Mesothelial cell of epicardium (in vitro differentiated cells): ENCODE results near the gene CBFA2T2. TPM values are rescaled to one million over a fixed set of nuclear protein-coding genes. Genes with fewer than 3 reads are reported as not detected.
"Not testable (repeated sequence)": the region's sequence is repeated elsewhere in the genome, so short reads cannot be mapped to it uniquely, and the experiment has no call there.

Experiments
- DNase-seq, 2 experiments: peaks; one replicate each; pipeline ENCODE4 v3.0.0; 2021; ENCODE audit warnings: low spot score in 2 of 2; ENCODE audit not compliant: unreplicated experiment in 2 of 2
- H3K27ac Mint-ChIP-seq: 2 replicates; pipeline ENCODE4 v1.8.0; 2021; ENCODE audit warnings: mixed read lengths
- H3K27me3 Mint-ChIP-seq: 2 replicates; pipeline ENCODE4 v1.8.0; 2021; ENCODE audit warnings: low read depth, mixed read lengths
- H3K36me3 Mint-ChIP-seq: 2 replicates; pipeline ENCODE4 v1.8.0; 2021; ENCODE audit warnings: mixed read lengths
- H3K4me1 Mint-ChIP-seq: 2 replicates; pipeline ENCODE4 v1.8.0; 2021; ENCODE audit warnings: mixed read lengths
- H3K4me3 Mint-ChIP-seq: 2 replicates; pipeline ENCODE4 v1.8.0; 2021; ENCODE audit warnings: mild to moderate bottlenecking, moderate library complexity, mixed read lengths
- H3K9me3 Mint-ChIP-seq: 2 replicates; pipeline ENCODE4 v1.8.0; 2021; ENCODE audit warnings: mixed read lengths
- total RNA-seq: library from RNA; stranded (reverse); gene quantifications from 3 replicates; pipeline ENCODE4 v1.2.1, GENCODE V29; 2021
- TF ChIP-seq, protein P1 (sequence below): fragments of 200-600 bp; sonication (generic); IDR thresholded peaks from one replicate; pipeline ENCODE4 v1.5.0; 2021; ENCODE audit warnings: antibody characterized with exemption; ENCODE audit not compliant: unreplicated experiment

The CBFA2T2 gene
- total RNA-seq, 1 donor from 2014 or later, result 47.2 TPM

- Mint-ChIP-seq H3K4me1 (peaks cover 31% of the 10 kb centered on the region), H3K36me3 (no peaks in the 10 kb centered on the region), H3K4me3 (no peak overlapping the region), H3K27me3 (no peaks in the 10 kb centered on the region), H3K9me3 (no peaks in the 10 kb centered on the region), H3K27ac (no peak overlapping the region)
- no peak for DNase-seq
- TF ChIP-seq, protein P1, sequence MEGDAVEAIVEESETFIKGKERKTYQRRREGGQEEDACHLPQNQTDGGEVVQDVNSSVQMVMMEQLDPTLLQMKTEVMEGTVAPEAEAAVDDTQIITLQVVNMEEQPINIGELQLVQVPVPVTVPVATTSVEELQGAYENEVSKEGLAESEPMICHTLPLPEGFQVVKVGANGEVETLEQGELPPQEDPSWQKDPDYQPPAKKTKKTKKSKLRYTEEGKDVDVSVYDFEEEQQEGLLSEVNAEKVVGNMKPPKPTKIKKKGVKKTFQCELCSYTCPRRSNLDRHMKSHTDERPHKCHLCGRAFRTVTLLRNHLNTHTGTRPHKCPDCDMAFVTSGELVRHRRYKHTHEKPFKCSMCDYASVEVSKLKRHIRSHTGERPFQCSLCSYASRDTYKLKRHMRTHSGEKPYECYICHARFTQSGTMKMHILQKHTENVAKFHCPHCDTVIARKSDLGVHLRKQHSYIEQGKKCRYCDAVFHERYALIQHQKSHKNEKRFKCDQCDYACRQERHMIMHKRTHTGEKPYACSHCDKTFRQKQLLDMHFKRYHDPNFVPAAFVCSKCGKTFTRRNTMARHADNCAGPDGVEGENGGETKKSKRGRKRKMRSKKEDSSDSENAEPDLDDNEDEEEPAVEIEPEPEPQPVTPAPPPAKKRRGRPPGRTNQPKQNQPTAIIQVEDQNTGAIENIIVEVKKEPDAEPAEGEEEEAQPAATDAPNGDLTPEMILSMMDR, result no peak
Observed at GRCh38 chr20:33589059-33589458, 99.2 kb downstream of the CBFA2T2 start.

- not testable (repeated sequence) for H3K27ac Mint-ChIP-seq, H3K36me3 Mint-ChIP-seq, H3K4me3 Mint-ChIP-seq, H3K9me3 Mint-ChIP-seq, DNase-seq, H3K27me3 Mint-ChIP-seq
- peaks cover 16% of the 10 kb centered on the region for H3K4me1 Mint-ChIP-seq
Observed at GRCh38 chr20:33591901-33592300, 102.0 kb downstream of the CBFA2T2 start.

DNA sequence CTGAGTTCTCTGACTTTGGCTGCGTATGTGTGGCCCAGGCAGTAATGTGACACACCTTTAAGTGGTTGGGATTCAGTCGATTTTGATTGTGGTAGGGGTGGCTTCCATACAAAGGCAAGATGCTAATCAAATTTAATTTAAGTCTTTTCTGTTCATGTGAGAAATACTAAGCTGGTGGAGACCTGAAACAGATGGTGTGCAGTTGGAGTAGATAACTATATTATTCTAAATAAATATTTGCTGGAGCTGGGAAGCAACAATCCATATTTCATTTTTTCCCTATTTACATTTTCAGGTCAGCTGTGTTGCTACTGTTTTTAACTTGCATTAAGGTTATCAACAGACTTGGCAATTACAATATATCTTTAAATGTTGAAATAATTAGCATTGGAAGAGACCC, 104.8 kb downstream of the CBFA2T2 start:
- peaks cover 13% of the 10 kb centered on the region for H3K4me1 Mint-ChIP-seq
- no peaks in the 10 kb centered on the region for H3K27me3 Mint-ChIP-seq
- no peak overlapping the region for H3K27ac Mint-ChIP-seq
- H3K36me3 Mint-ChIP-seq, result peaks cover 10% of the 10 kb centered on the region
- DNase-seq, result no peak
- TF ChIP-seq, protein P1, result no peak
- H3K4me3 Mint-ChIP-seq, result no peak overlapping the region
- no peaks in the 10 kb centered on the region for H3K9me3 Mint-ChIP-seq

DNA sequence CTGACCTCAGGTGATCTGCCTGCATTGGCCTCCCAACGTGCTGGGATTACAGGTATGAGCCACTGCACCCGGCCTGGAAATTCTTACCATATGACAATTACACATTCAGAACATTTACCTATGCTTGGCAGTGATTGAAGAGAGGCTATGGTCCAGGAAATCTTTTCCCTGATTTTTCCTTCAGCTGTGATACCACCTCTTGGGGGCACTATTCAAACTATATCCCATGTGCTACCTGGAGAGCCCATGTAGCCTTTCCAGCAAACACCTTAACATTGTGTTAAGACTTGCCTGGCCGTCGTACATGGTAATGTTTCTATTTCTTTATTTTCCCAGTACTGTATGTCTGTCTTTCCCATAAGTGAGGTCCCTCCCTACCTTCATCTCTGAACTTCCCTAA, 110.5 kb downstream of the CBFA2T2 start:
- no peak overlapping the region for H3K27ac Mint-ChIP-seq
- H3K27me3 Mint-ChIP-seq, result no peaks in the 10 kb centered on the region
- H3K9me3 Mint-ChIP-seq, result no peaks in the 10 kb centered on the region
- no peaks in the 10 kb centered on the region for H3K4me1 Mint-ChIP-seq
- peaks cover 10% of the 10 kb centered on the region for H3K36me3 Mint-ChIP-seq
- no peak overlapping the region for H3K4me3 Mint-ChIP-seq
- DNase-seq, result no peak
- TF ChIP-seq, protein P1, result no peak

- H3K36me3 Mint-ChIP-seq, result peaks cover 10% of the 10 kb centered on the region
Observed at GRCh38 chr20:33600981-33601380, 111.1 kb downstream of the CBFA2T2 start.

GRCh38 chr20:33601861-33602260, 112.0 kb downstream of the CBFA2T2 start:
- Mint-ChIP-seq H3K4me3 (no peak overlapping the region), H3K27ac (no peak overlapping the region), H3K4me1 (no peaks in the 10 kb centered on the region), H3K36me3 (peaks cover 8% of the 10 kb centered on the region), H3K9me3 (no peaks in the 10 kb centered on the region), H3K27me3 (no peaks in the 10 kb centered on the region)
- TF ChIP-seq, protein P1, result no peak
- no peak for DNase-seq

More at GRCh38 chr20:33600981-33601380, 111.1 kb downstream of the CBFA2T2 start:
- H3K9me3 Mint-ChIP-seq, result no peaks in the 10 kb centered on the region
- H3K4me3 Mint-ChIP-seq, result no peak overlapping the region
- no peak for DNase-seq
- TF ChIP-seq, protein P1, result no peak
- H3K4me1 Mint-ChIP-seq, result no peaks in the 10 kb centered on the region
- no peak overlapping the region for H3K27ac Mint-ChIP-seq
- H3K27me3 Mint-ChIP-seq, result no peaks in the 10 kb centered on the region
